Activated B cell treated with CpG ODN at 0.5 μM for 24 hours (primary cell): Measurements from ENCODE around the gene CRKL. TPM values are rescaled to one million over a fixed set of nuclear protein-coding genes. Genes with fewer than 3 reads are reported as not detected.
A peak's percentile ranks its signal among the peaks of the same experiment; 100 is the strongest.

Experiments used
- ATAC-seq: fragments of 200-7000 bp; cut with Tn5 transposase; one replicate; pipeline ENCODE4 v1.10.0; 2021; ENCODE audit warnings: low read depth, mild to moderate bottlenecking, moderate library complexity
- CTCF ChIA-PET: fragments of 350-600 bp; sonication (Branson Sonifier 250); formaldehyde crosslinking; loops from one replicate; lab custom pipeline; 2021; ENCODE audit warnings: antibody characterized with exemption; lab: Charles Lee
- POLR2A ChIA-PET: fragments of 350-600 bp; sonication (Branson Sonifier 250); formaldehyde crosslinking; loops from one replicate; lab custom pipeline; 2021; ENCODE audit warnings: antibody characterized with exemption; lab: Charles Lee
- DNase-seq: peaks from one replicate; pipeline ENCODE4 v3.0.0; 2022
- H3K27ac Mint-ChIP-seq: one replicate; pipeline ENCODE4 v1.8.0; 2020; ENCODE audit warnings: mixed read lengths
- H3K27me3 Mint-ChIP-seq: one replicate; pipeline ENCODE4 v1.8.0; 2021; ENCODE audit warnings: mixed read lengths
- H3K36me3 Mint-ChIP-seq: one replicate; pipeline ENCODE4 v1.8.0; 2021; ENCODE audit warnings: low read depth, mixed read lengths
- H3K4me1 Mint-ChIP-seq: one replicate; pipeline ENCODE4 v1.8.0; 2021; ENCODE audit warnings: mixed read lengths
- H3K4me3 Mint-ChIP-seq: one replicate; pipeline ENCODE4 v1.8.0; 2020; ENCODE audit warnings: mild to moderate bottlenecking, mixed read lengths
- H3K9me3 Mint-ChIP-seq: one replicate; pipeline ENCODE4 v1.8.0; 2020; ENCODE audit warnings: mixed read lengths
- CTCF ChIP-seq: fragments of 200-600 bp; IDR thresholded peaks from one replicate; pipeline ENCODE4 v1.8.0; 2022; ENCODE audit warnings: antibody characterized with exemption, mild to moderate bottlenecking
- intact Hi-C: fragments of 100-400 bp; cut with micrococcal nuclease; formaldehyde crosslinking; loops from one replicate; pipeline ENCODE4 v1.15.1; 2024
- total RNA-seq: library from RNA; stranded (reverse); gene quantifications from 2 replicates; pipeline ENCODE4 v1.2.3, GENCODE V29; 2022

The CRKL gene
- total RNA-seq, 1 donor from 2014 or later, result 55.7 TPM

- ChIA-PET CTCF (interaction anchor here (1.3 kb wide), 1 partner anchor 40 kb away, joined by 3 read pairs; no protein-coding TSS in a partner anchor), POLR2A (interaction anchor here (0.6 to 6.5 kb wide), 9 partner anchors 12 to 885 kb away, joined by 4 to 90 read pairs (median 5); partner anchors contain the start of genes CRKL, LRRC74B, LZTR1 and P2RX6)
- peak; percentile 97 for DNase-seq
- Mint-ChIP-seq H3K4me1 (peaks cover 26% of the 10 kb centered on the region), H3K27ac (peak within 1 kb of the TSS; percentile 98), H3K4me3 (peak within 1 kb of the TSS; percentile 93), H3K27me3 (no peaks in the 10 kb centered on the region), H3K36me3 (peaks cover 28% of the 10 kb centered on the region), H3K9me3 (no peaks in the 10 kb centered on the region)
- intact Hi-C loops, result loop anchor here (1.0 to 5.0 kb wide), 8 partner anchors 13 to 885 kb away; partner anchors contain the start of genes AIFM3, CRKL, LZTR1 and PI4KA
- TF ChIP-seq CTCF, result no peak
- ATAC-seq, result peak; percentile 88
These were observed 84.6 kb downstream of the CRKL start, which contains the start of gene THAP7 for GRCh38 chr22:21001601-21002325. THAP7 (minus strand) TSS chr22:21002118; CDS start chr22:21001911, 207 bp downstream.

Other genes with a start within 250 kb of the CRKL start
- not detected in 2 replicates for gene SERPIND1, start 143.3 kb upstream of the CRKL start, total RNA-seq
- 101 and 114 TPM in 2 replicates for gene PI4KA, start 58.6 kb upstream of the CRKL start, total RNA-seq
- gene SNAP29, start 58.4 kb upstream of the CRKL start, total RNA-seq, result 22.1 and 23.6 TPM in 2 replicates
- 0.86 and 1.3 TPM in 2 replicates for gene AIFM3, start 49.8 kb downstream of the CRKL start, total RNA-seq
- 79.2 and 89.3 TPM in 2 replicates for gene LZTR1, start 64.9 kb downstream of the CRKL start, total RNA-seq
- 27.1 and 32.3 TPM in 2 replicates for gene THAP7, start 84.7 kb downstream of the CRKL start, total RNA-seq
- gene P2RX6, start 97.8 kb downstream of the CRKL start, total RNA-seq, result 0.12 and 0.67 TPM in 2 replicates
- not detected in 2 replicates for gene SLC7A4, start 115.2 kb downstream of the CRKL start, total RNA-seq
- gene LRRC74B, start 128.5 kb downstream of the CRKL start, total RNA-seq, result not detected in 2 replicates